ENCODE results near the gene TSPAN31. TPM values are rescaled to one million over a fixed set of nuclear protein-coding genes. Genes with fewer than 3 reads are reported as not detected.
"Not testable (repeated sequence)": the region's sequence is repeated elsewhere in the genome, so short reads cannot be mapped to it uniquely, and the experiment has no call there.

The TSPAN31 gene
- total and polyA plus RNA-seq, 7 donors = 12.0 to 85.8 (median 43.2) TPM

- intact Hi-C loops (cut with DNase I) = no loop called here
- no peaks in the 10 kb centered on the region for H3K27me3 ChIP-seq
- H3K27ac ChIP-seq = peak within 1 kb of the TSS; percentile 91 to 96 (median 93)
- peaks cover 0 to 23% (median 18%) of the 10 kb centered on the region in 4 donors for H3K4me1 ChIP-seq
- DNase-seq = peak; percentile 98
- H3K36me3 ChIP-seq = peaks cover 0 to 29% (median 0%) of the 10 kb centered on the region in 4 donors
- peak in 1 of 2 donors; percentile 20 for TF ChIP-seq POLR2A (IDR thresholded peaks at IDR 0.05)
- TF ChIP-seq CTCF (IDR thresholded peaks at IDR 0.05) = no peak
- TF ChIP-seq EP300 (IDR thresholded peaks at IDR 0.05) = peak in 1 of 4 donors; percentile 51
- TF ChIP-seq POLR2AphosphoS5 (IDR thresholded peaks at IDR 0.05) = peak; percentile 44 to 76 (median 63)
- peak within 1 kb of the TSS; percentile 66 to 80 (median 70) for H3K4me3 ChIP-seq
- 0 to 1% methylated on average over 28 of the region's 28 CpGs for WGBS, 2 donors
- H3K9me3 ChIP-seq = no peaks in the 10 kb centered on the region
Measured at GRCh38 chr12:57771873-57772428, 27.1 kb downstream of the TSPAN31 start, which contains the start of gene METTL1. Gene METTL1, minus strand, starts transcription at chr12:57772105. Its CDS starts 22 bp downstream, at chr12:57772083.

GRCh38 chr12:57772429-57773322 lies 27.8 kb downstream of the TSPAN31 start, which contains the start of gene EEF1AKMT3:
Gene EEF1AKMT3, plus strand, starts transcription at chr12:57772614. Its CDS starts 111 bp downstream, at chr12:57772725.
- WGBS, 2 donors = 1 to 3% methylated on average over 67 of the region's 67 CpGs
- peaks cover 0 to 20% (median 17%) of the 10 kb centered on the region in 4 donors for H3K4me1 ChIP-seq
- H3K36me3 ChIP-seq = peaks cover 0 to 29% (median 0%) of the 10 kb centered on the region in 4 donors
- intact Hi-C loops (cut with DNase I) = no loop called here
- TF ChIP-seq POLR2AphosphoS5 (IDR thresholded peaks at IDR 0.05) = no peak
- no peak for TF ChIP-seq CTCF (IDR thresholded peaks at IDR 0.05)
- no peak for TF ChIP-seq POLR2A (IDR thresholded peaks at IDR 0.05)
- no peak for TF ChIP-seq EP300 (IDR thresholded peaks at IDR 0.05)
- no peaks in the 10 kb centered on the region for H3K9me3 ChIP-seq
- no peaks in the 10 kb centered on the region for H3K27me3 ChIP-seq
- peak within 1 kb of the TSS; percentile 66 to 80 (median 70) for H3K4me3 ChIP-seq
- H3K27ac ChIP-seq = peak within 1 kb of the TSS; percentile 91 to 96 (median 93)
- DNase-seq = peak; percentile 83

GRCh38 chr12:57774634-57775033 lies 29.8 kb downstream of the TSPAN31 start:
- H3K9me3 ChIP-seq; H3K27me3 ChIP-seq; H3K27ac ChIP-seq; intact Hi-C loops (cut with DNase I); H3K4me3 ChIP-seq; DNase-seq: not testable (repeated sequence)
- WGBS, 2 donors = 91 to 95% methylated on average over 11 of the region's 11 CpGs
- Histone ChIP-seq H3K36me3 (peaks cover 0 to 22% (median 0%) of the 10 kb centered on the region in 4 donors), H3K4me1 (peaks cover 0 to 20% (median 17%) of the 10 kb centered on the region in 4 donors)

GRCh38 chr12:57775044-57775443 lies 30.2 kb downstream of the TSPAN31 start:
- TF ChIP-seq EP300 (IDR thresholded peaks at IDR 0.05) (no peak), POLR2A (IDR thresholded peaks at IDR 0.05) (no peak), CTCF (IDR thresholded peaks at IDR 0.05) (no peak), POLR2AphosphoS5 (IDR thresholded peaks at IDR 0.05) (no peak)
- no peak for DNase-seq
- intact Hi-C loops (cut with DNase I) = no loop called here
- Histone ChIP-seq H3K4me3 (no peak overlapping the region), H3K27ac (no peak overlapping the region), H3K36me3 (peaks cover 0 to 18% (median 0%) of the 10 kb centered on the region in 4 donors), H3K4me1 (peaks cover 0 to 20% (median 17%) of the 10 kb centered on the region in 4 donors), H3K9me3 (no peaks in the 10 kb centered on the region), H3K27me3 (no peaks in the 10 kb centered on the region)
- WGBS, 2 donors = 93 to 94% methylated on average over 3 of the region's 3 CpGs

Measured in sigmoid colon (tissue), 7 donors.